ENCODE data around the gene PLVAP.

- no peak for TF ChIP-seq CTCF (IDR thresholded peaks at IDR 0.05)
- TF ChIP-seq POLR2A (IDR thresholded peaks at IDR 0.05; ENCODE audit: low read length): no peak
- TF ChIP-seq RCOR1 (IDR thresholded peaks at IDR 0.05; ENCODE audit: low read depth, low read length): no peak
- no peak for TF ChIP-seq ZSCAN20 (CRISPR knock-in tag; IDR thresholded peaks at IDR 0.05)
- no peak for TF ChIP-seq EP300 (IDR thresholded peaks at IDR 0.05)
- TF ChIP-seq CHD2 (IDR thresholded peaks at IDR 0.05; ENCODE audit: low read length, partially characterized antibody): no peak
- no peak for TF ChIP-seq RARB (CRISPR knock-in tag; IDR thresholded peaks at IDR 0.05)
- TF ChIP-seq JUNB (IDR thresholded peaks at IDR 0.05): no peak
- TF ChIP-seq MAX (IDR thresholded peaks at IDR 0.05): no peak
- TF ChIP-seq MYC (IDR thresholded peaks at IDR 0.05; ENCODE audit: borderline replicate concordance, low read length): no peak
- TF ChIP-seq CHD4 (IDR thresholded peaks at IDR 0.05; ENCODE audit: borderline replicate concordance): no peak
- TF ChIP-seq POLR2AphosphoS2 (conservative IDR thresholded peaks at IDR 0.05; ENCODE audit: low read length): no peak
Observed at GRCh38 chr19:17314007-17314593, 63.0 kb downstream of the PLVAP start.
